ENCODE results near the gene TSPEAR. TPM values are rescaled to one million over a fixed set of nuclear protein-coding genes. Genes with fewer than 3 reads are reported as not detected.

Gene TSPEAR
- total and polyA plus RNA-seq, 5 experiments from 2014 or later = 0.07 TPM; not detected in 4

Other genes with a start within 250 kb of the TSPEAR start
- gene KRTAP10-1, start 171.4 kb downstream of the TSPEAR start, total RNA-seq = not detected
- gene KRTAP10-1, start 171.4 kb downstream of the TSPEAR start, polyA plus RNA-seq = not detected
- not detected for gene KRTAP10-2, start 160.1 kb downstream of the TSPEAR start, total RNA-seq
- gene KRTAP10-2, start 160.1 kb downstream of the TSPEAR start, polyA plus RNA-seq = not detected
- gene KRTAP10-3, start 152.8 kb downstream of the TSPEAR start, total RNA-seq = not detected
- gene KRTAP10-3, start 152.8 kb downstream of the TSPEAR start, polyA plus RNA-seq = not detected
- not detected for gene KRTAP10-4, start 137.8 kb downstream of the TSPEAR start, total RNA-seq
- not detected for gene KRTAP10-4, start 137.8 kb downstream of the TSPEAR start, polyA plus RNA-seq
- gene KRTAP10-5, start 131.0 kb downstream of the TSPEAR start, total RNA-seq = not detected
- gene KRTAP10-5, start 131.0 kb downstream of the TSPEAR start, polyA plus RNA-seq = not detected
- not detected for gene KRTAP10-6, start 119.1 kb downstream of the TSPEAR start, total RNA-seq
- gene KRTAP10-6, start 119.1 kb downstream of the TSPEAR start, polyA plus RNA-seq = not detected
- not detected for gene KRTAP10-7, start 111.0 kb downstream of the TSPEAR start, total RNA-seq
- gene KRTAP10-7, start 111.0 kb downstream of the TSPEAR start, polyA plus RNA-seq = not detected
- not detected for gene KRTAP10-8, start 99.5 kb downstream of the TSPEAR start, total RNA-seq
- gene KRTAP10-8, start 99.5 kb downstream of the TSPEAR start, polyA plus RNA-seq = not detected
- gene KRTAP10-9, start 84.5 kb downstream of the TSPEAR start, total RNA-seq = not detected
- not detected for gene KRTAP10-9, start 84.5 kb downstream of the TSPEAR start, polyA plus RNA-seq
- gene KRTAP10-10, start 74.2 kb downstream of the TSPEAR start, total RNA-seq = not detected
- not detected for gene KRTAP10-10, start 74.2 kb downstream of the TSPEAR start, polyA plus RNA-seq
- gene KRTAP10-11, start 65.2 kb downstream of the TSPEAR start, total RNA-seq = not detected
- not detected for gene KRTAP10-11, start 65.2 kb downstream of the TSPEAR start, polyA plus RNA-seq
- not detected for gene KRTAP12-4, start 56.9 kb downstream of the TSPEAR start, total RNA-seq
- not detected for gene KRTAP12-4, start 56.9 kb downstream of the TSPEAR start, polyA plus RNA-seq
- not detected for gene KRTAP12-3, start 53.6 kb downstream of the TSPEAR start, total RNA-seq
- gene KRTAP12-3, start 53.6 kb downstream of the TSPEAR start, polyA plus RNA-seq = not detected
- not detected for gene KRTAP12-2, start 44.6 kb downstream of the TSPEAR start, total RNA-seq
- not detected for gene KRTAP12-2, start 44.6 kb downstream of the TSPEAR start, polyA plus RNA-seq
- not detected for gene KRTAP12-1, start 29.4 kb downstream of the TSPEAR start, total RNA-seq
- not detected for gene KRTAP12-1, start 29.4 kb downstream of the TSPEAR start, polyA plus RNA-seq
- gene KRTAP10-12, start 14.4 kb downstream of the TSPEAR start, total RNA-seq = not detected
- not detected for gene KRTAP10-12, start 14.4 kb downstream of the TSPEAR start, polyA plus RNA-seq
- gene UBE2G2, start 90.2 kb upstream of the TSPEAR start, total RNA-seq = 100 to 1,000 TPM; 167 to 186 TPM
- gene UBE2G2, start 90.2 kb upstream of the TSPEAR start, polyA plus RNA-seq = 10 to 100 TPM; 56.2 to 72.8 (median 62.3) TPM
- gene SUMO3, start 106.5 kb upstream of the TSPEAR start, total RNA-seq = 10 to 100 TPM; 50.2 to 54.6 TPM
- 10 to 100 TPM; 82.8 to 94.1 (median 86.7) TPM for gene SUMO3, start 106.5 kb upstream of the TSPEAR start, polyA plus RNA-seq
- 10 to 100 TPM; 62.0 to 68.7 TPM for gene PTTG1IP, start 162.1 kb upstream of the TSPEAR start, total RNA-seq
- gene PTTG1IP, start 162.1 kb upstream of the TSPEAR start, polyA plus RNA-seq = 10 to 100 TPM; 42.4 to 54.1 (median 44.3) TPM
- gene ITGB2, start 209.3 kb upstream of the TSPEAR start, total RNA-seq = 100 to 1,000 TPM; 177 to 180 TPM
- gene ITGB2, start 209.3 kb upstream of the TSPEAR start, polyA plus RNA-seq = 100 to 1,000 TPM; 423 to 549 (median 524) TPM
- gene SLX9, start 228.5 kb upstream of the TSPEAR start, total RNA-seq = 10 to 100 TPM; 23.5 to 27.9 TPM
- gene SLX9, start 228.5 kb upstream of the TSPEAR start, polyA plus RNA-seq = 10 to 100 TPM; 11.7 to 13.5 (median 12.1) TPM

All from naive thymus-derived CD8-positive, alpha-beta T cell (primary cell).